Lung (tissue), 12 donors: ENCODE data around the gene CDCP2. TPM values are rescaled to one million over a fixed set of nuclear protein-coding genes. Genes with fewer than 3 reads are reported as not detected.

Experiments used
- ATAC-seq: fragments of 200-7000 bp; cut with Tn5 transposase; one replicate; pipeline ENCODE4 v1.9.1; 2020; ENCODE audit warnings: moderate number of reproducible peaks; ENCODE audit not compliant: insufficient read depth, low FRiP score
- DNase-seq, 3 donors: peaks; one replicate each; pipeline ENCODE4 v3.0.0-alpha.2; 2013 to 2017
- H3K27ac ChIP-seq, 2 donors: one replicate each; pipeline ENCODE4 v1.5.1; 2013; ENCODE audit warnings: mild to moderate bottlenecking in 2 of 2, moderate library complexity in 2 of 2, control low read depth in 1 of 2, inconsistent platforms in 1 of 2, low read depth in 1 of 2, low read length in 1 of 2
- H3K27me3 ChIP-seq, 3 donors: one replicate each; pipeline ENCODE4 v1.5.1; 2013; ENCODE audit warnings: low read length in 2 of 3; ENCODE audit not compliant: control insufficient read depth in 3 of 3, insufficient read depth in 3 of 3
- H3K36me3 ChIP-seq, 4 donors: one replicate each; pipeline ENCODE4 v1.5.1; 2013; ENCODE audit warnings: low read length in 4 of 4, mild to moderate bottlenecking in 1 of 4, moderate library complexity in 1 of 4; ENCODE audit not compliant: control insufficient read depth in 4 of 4, insufficient read depth in 4 of 4
- H3K4me1 ChIP-seq, 5 donors: one replicate each; pipeline ENCODE4 v1.5.1; 2013; ENCODE audit warnings: low read length in 5 of 5, mild to moderate bottlenecking in 2 of 5, moderate library complexity in 1 of 5; ENCODE audit not compliant: control insufficient read depth in 5 of 5, insufficient read depth in 5 of 5
- H3K4me3 ChIP-seq: one replicate; pipeline ENCODE4 v1.5.1; 2013; ENCODE audit warnings: mild to moderate bottlenecking, control low read depth, moderate library complexity
- H3K9ac ChIP-seq, 2 donors: one replicate each; pipeline ENCODE4 v1.5.1; 2013; ENCODE audit warnings: low read length in 2 of 2, control low read depth in 1 of 2; ENCODE audit not compliant: insufficient read depth in 1 of 2
- H3K9me3 ChIP-seq, 4 donors: one replicate each; pipeline ENCODE4 v1.5.1; 2013; ENCODE audit warnings: low read length in 3 of 4, mild to moderate bottlenecking in 1 of 4, moderate library complexity in 1 of 4; ENCODE audit not compliant: control insufficient read depth in 4 of 4, insufficient read depth in 3 of 4
- CTCF ChIP-seq: IDR thresholded peaks from 2 replicates; pipeline ENCODE4 v1.5.1; 2012; ENCODE audit warnings: mild to moderate bottlenecking; ENCODE audit errors: control extremely low read depth, extremely low read depth
- WGBS, 2 donors: extraction: QIAGEN DNeasy Blood & Tissue Kit; methylation state at CpG; one replicate each; pipeline ENCODE4 v1.1.7; 2013; 5-methylcytosine and 5-hydroxymethylcytosine counted together
- polyA plus RNA-seq, 2 donors: library from polyadenylated mRNA; stranded (reverse); fragments of 200-250 nt; gene quantifications; one replicate each; pipeline ENCODE4 v1.2.1, GENCODE V29; 2013
- total RNA-seq, 2 donors: library from RNA; depleted of rRNA in 1 of 2; stranded (reverse); fragments of >200 nt in 1 of 2; gene quantifications; one replicate each; pipeline ENCODE4 v1.2.1, GENCODE V29; 2014 to 2021
- donor health status: control.
- donor health status: control.
- donor health status: Bipolar disorder and iron deficiency.
- donor health status: healthy.
- donor health status: DM: yes; HTN: yes; CAD: no.

CDCP2 gene
- total and polyA plus RNA-seq, 4 donors: 0.02 to 0.28 (median 0.14) TPM; not detected in 1

GRCh38 chr1:54114955-54115354, 37.8 kb downstream of the CDCP2 start:
- Histone ChIP-seq H3K9me3 (no peaks in the 10 kb centered on the region), H3K4me1 (peaks cover 0 to 13% (median 0%) of the 10 kb centered on the region in 5 donors), H3K9ac (no peak overlapping the region), H3K27me3 (no peaks in the 10 kb centered on the region), H3K27ac (no peak overlapping the region), H3K36me3 (no peaks in the 10 kb centered on the region), H3K4me3 (no peak overlapping the region)
- TF ChIP-seq CTCF: no peak
- ATAC-seq (no peak), DNase-seq (no peak)
- WGBS, 2 donors: 87 to 89% methylated on average over 6 of the region's 6 CpGs

- Histone ChIP-seq H3K9me3 (no peaks in the 10 kb centered on the region), H3K27me3 (no peaks in the 10 kb centered on the region), H3K4me1 (peaks cover 0 to 13% (median 0%) of the 10 kb centered on the region in 5 donors), H3K36me3 (no peaks in the 10 kb centered on the region), H3K9ac (no peak overlapping the region), H3K4me3 (no peak overlapping the region), H3K27ac (no peak overlapping the region)
- ATAC-seq (no peak), DNase-seq (no peak)
- no peak for TF ChIP-seq CTCF
- WGBS, 2 donors: 91 to 94% methylated on average over 4 of the region's 4 CpGs
These were observed 38.8 kb downstream of the CDCP2 start for GRCh38 chr1:54114001-54114400.

GRCh38 chr1:54112705-54113368, 40.0 kb downstream of the CDCP2 start:
- WGBS, 2 donors: 67 to 79% methylated on average over 5 of the region's 5 CpGs
- ATAC-seq (no peak), DNase-seq (peak; percentile 68 to 85 (median 80))
- Histone ChIP-seq H3K4me3 (no peak overlapping the region), H3K9ac (no peak overlapping the region), H3K4me1 (peaks cover 0 to 13% (median 0%) of the 10 kb centered on the region in 5 donors), H3K36me3 (no peaks in the 10 kb centered on the region), H3K9me3 (no peaks in the 10 kb centered on the region), H3K27ac (no peak overlapping the region), H3K27me3 (no peaks in the 10 kb centered on the region)
- no peak for TF ChIP-seq CTCF

DNA sequence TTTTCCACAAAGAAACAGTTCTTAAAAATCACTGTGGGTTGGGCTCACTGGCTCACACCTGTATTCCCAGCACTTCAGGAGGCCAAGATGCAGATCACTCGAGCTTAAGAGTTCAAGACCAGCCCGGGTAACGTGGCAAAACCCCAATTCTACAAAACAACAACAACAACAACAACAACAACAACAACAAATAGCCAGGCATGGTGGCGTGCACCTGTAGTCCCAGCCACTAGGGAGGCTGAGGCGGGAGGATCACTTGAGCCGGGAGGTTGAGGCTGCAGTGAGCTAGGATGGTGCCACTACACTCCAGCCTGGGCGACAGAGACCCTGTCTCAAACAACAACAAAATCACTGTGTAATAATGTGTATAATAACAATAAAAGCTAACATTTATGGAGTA, 40.8 kb downstream of the CDCP2 start:
- no peaks in the 10 kb centered on the region for H3K9me3 ChIP-seq
- no peak overlapping the region for H3K27ac ChIP-seq
- DNase-seq: no peak
- H3K27me3 ChIP-seq: no peaks in the 10 kb centered on the region
- 92 to 98% methylated on average over 7 of the region's 7 CpGs for WGBS, 2 donors
- peaks cover 0 to 13% (median 0%) of the 10 kb centered on the region in 5 donors for H3K4me1 ChIP-seq
- ATAC-seq: no peak
- no peak overlapping the region for H3K4me3 ChIP-seq
- no peak overlapping the region for H3K9ac ChIP-seq
- H3K36me3 ChIP-seq: no peaks in the 10 kb centered on the region
- no peak for TF ChIP-seq CTCF
